ENCODE results near the gene LDAF1.
"Not testable (repeated sequence)": the region's sequence is repeated elsewhere in the genome, so short reads cannot be mapped to it uniquely, and the experiment has no call there.

Gene LDAF1

GRCh38 chr16:21161211-21161610, 2.7 kb downstream of the LDAF1 start:
- DNase-seq (ENCODE audit: low read depth in 4 of 4, low spot score in 1 of 4): no peak

GRCh38 chr16:21162661-21163151, 4.2 kb downstream of the LDAF1 start:
- no peak for DNase-seq (ENCODE audit: low read depth in 4 of 4, low spot score in 1 of 4)

GRCh38 chr16:21163576-21163975, 5.1 kb downstream of the LDAF1 start:
- no peak for DNase-seq (ENCODE audit: low read depth in 4 of 4, low spot score in 1 of 4)

- no peak for DNase-seq (ENCODE audit: low read depth in 4 of 4, low spot score in 1 of 4)
Observed at GRCh38 chr16:21164521-21165168, 6.2 kb downstream of the LDAF1 start.

GRCh38 chr16:21166561-21166961, 8.1 kb downstream of the LDAF1 start:
- no peak for DNase-seq (ENCODE audit: low read depth in 4 of 4, low spot score in 1 of 4)

GRCh38 chr16:21167360-21167759, 8.9 kb downstream of the LDAF1 start:
- DNase-seq (ENCODE audit: low read depth in 4 of 4, low spot score in 1 of 4): no peak

GRCh38 chr16:21167929-21168602, 9.6 kb downstream of the LDAF1 start:
- DNase-seq (ENCODE audit: low read depth in 4 of 4, low spot score in 1 of 4): no peak

- no peak for DNase-seq (ENCODE audit: low read depth in 4 of 4, low spot score in 1 of 4)
Observed at GRCh38 chr16:21169249-21169981, 10.9 kb downstream of the LDAF1 start.

- DNase-seq (ENCODE audit: low read depth in 4 of 4, low spot score in 1 of 4): not testable (repeated sequence)
Observed at GRCh38 chr16:21170116-21170515, 11.6 kb downstream of the LDAF1 start.

- DNase-seq (ENCODE audit: low read depth in 4 of 4, low spot score in 1 of 4): no peak
Observed at GRCh38 chr16:21172650-21173049, 14.2 kb downstream of the LDAF1 start.

GRCh38 chr16:21175397-21175796, 16.9 kb downstream of the LDAF1 start:
- DNase-seq (ENCODE audit: low read depth in 4 of 4, low spot score in 1 of 4): no peak

- DNase-seq (ENCODE audit: low read depth in 4 of 4, low spot score in 1 of 4): no peak
Observed at GRCh38 chr16:21179126-21179982, 20.9 kb downstream of the LDAF1 start.

GRCh38 chr16:21179983-21180365, 21.5 kb downstream of the LDAF1 start:
- DNase-seq (ENCODE audit: low read depth in 4 of 4, low spot score in 1 of 4): no peak

GRCh38 chr16:21183995-21184394, 25.5 kb downstream of the LDAF1 start:
- no peak for DNase-seq (ENCODE audit: low read depth in 4 of 4, low spot score in 1 of 4)

GRCh38 chr16:21184834-21185233, 26.4 kb downstream of the LDAF1 start:
- peak in 1 of 4 experiments; percentile 26 for DNase-seq (ENCODE audit: low read depth in 4 of 4, low spot score in 1 of 4)

- no peak for DNase-seq (ENCODE audit: low read depth in 4 of 4, low spot score in 1 of 4)
Observed at GRCh38 chr16:21185659-21186325, 27.3 kb downstream of the LDAF1 start.

GRCh38 chr16:21186326-21186691, 27.8 kb downstream of the LDAF1 start:
- DNase-seq (ENCODE audit: low read depth in 4 of 4, low spot score in 1 of 4): no peak

GRCh38 chr16:21189311-21189710, 30.8 kb downstream of the LDAF1 start:
- no peak for DNase-seq (ENCODE audit: low read depth in 4 of 4, low spot score in 1 of 4)

- DNase-seq (ENCODE audit: low read depth in 4 of 4, low spot score in 1 of 4): no peak
Observed at GRCh38 chr16:21190013-21190412, 31.5 kb downstream of the LDAF1 start.

- no peak for DNase-seq (ENCODE audit: low read depth in 4 of 4, low spot score in 1 of 4)
Observed at GRCh38 chr16:21190599-21190998, 32.1 kb downstream of the LDAF1 start.

GRCh38 chr16:21192991-21193390, 34.5 kb downstream of the LDAF1 start:
- DNase-seq (ENCODE audit: low read depth in 4 of 4, low spot score in 1 of 4): no peak
